ENCODE measurements around the gene EXTL1. TPM values are rescaled to one million over a fixed set of nuclear protein-coding genes. Genes with fewer than 3 reads are reported as not detected.

Gene EXTL1
- polyA plus RNA-seq, 1 of the 3 experiments (the other 2 are of a cell fraction): 0.58 TPM

GRCh38 chr1:25999041-25999800 is 22.4 kb upstream of the EXTL1 start:
- no peaks in the 10 kb centered on the region for H3K9me2 ChIP-seq
- no peaks in the 10 kb centered on the region for H3K36me3 ChIP-seq (replicated peaks in 1 of 2; ENCODE audit: control insufficient read depth in 1 of 2, insufficient read depth in 2 of 2, low read length in 1 of 2)
- no peaks in the 10 kb centered on the region for H3K9me3 ChIP-seq
- H4K20me1 ChIP-seq (ENCODE audit: insufficient read depth): no peaks in the 10 kb centered on the region
- ChIA-PET POLR2A (interaction anchor here (1.4 to 1.5 kb wide), 2 partner anchors 96 to 104 kb away, joined by 3 to 9 read pairs; no protein-coding TSS in a partner anchor), CTCF (interaction anchor here (0.7 to 14.4 kb wide), 11 partner anchors 10 to 162 kb away, joined by 3 to 344 read pairs (median 3); partner anchors contain the start of genes EXTL1, PAQR7 and STMN1)
- no peak overlapping the region for H3K4me2 ChIP-seq
- no peak for TF ChIP-seq EZH2phosphoT487 (IDR thresholded peaks at IDR 0.05; ENCODE audit: borderline replicate concordance, low read depth)
- no peak for TF ChIP-seq EP300 (IDR thresholded peaks at IDR 0.05; ENCODE audit: borderline replicate concordance in 1 of 2, low read depth in 1 of 2, low read length in 1 of 2)
- TF ChIP-seq MAX (IDR thresholded peaks at IDR 0.05; ENCODE audit: low read depth): no peak
- TF ChIP-seq MXI1 (IDR thresholded peaks at IDR 0.05; ENCODE audit: low read depth, low read length): no peak
- TF ChIP-seq CHD2 (IDR thresholded peaks at IDR 0.05; ENCODE audit: low read length, partially characterized antibody): no peak
- no peak for TF ChIP-seq NRF1 (IDR thresholded peaks at IDR 0.05; ENCODE audit: low read depth, low read length)
- TF ChIP-seq MEF2A (IDR thresholded peaks at IDR 0.05; ENCODE audit: borderline replicate concordance, low read depth): no peak
- TF ChIP-seq YY1 (IDR thresholded peaks at IDR 0.05; ENCODE audit: low read depth): no peak
- TF ChIP-seq PBX3 (IDR thresholded peaks at IDR 0.05): no peak
- TF ChIP-seq ELF1 (IDR thresholded peaks at IDR 0.05): no peak
- 93% methylated on average over 18 of the region's 18 CpGs for WGBS (ENCODE audit: low lambda C conversion rate)
- no peaks in the 10 kb centered on the region for H3F3A ChIP-seq (replicated peaks; ENCODE audit: insufficient read depth)
- no peak overlapping the region for H3K4me3 ChIP-seq (ENCODE audit: low read depth in 2 of 2, low read length in 1 of 2)
- no peak overlapping the region for H3K27ac ChIP-seq (ENCODE audit: low read depth in 2 of 2, low read length in 1 of 2)
- no peak overlapping the region for H3K9ac ChIP-seq
- H2AFZ ChIP-seq (ENCODE audit: low read depth): peak overlapping the region; percentile 98; the same call in 1 of the 2 replicates
- H3K4me1 ChIP-seq (ENCODE audit: control insufficient read depth in 1 of 2, insufficient read depth in 2 of 2, low read depth in 1 of 2, low read length in 1 of 2): peaks cover 5 to 16% of the 10 kb centered on the region in 2 experiments; a peak in 3 of 4 replicates
- no peak for DNase-seq
- peaks cover 19% of the 10 kb centered on the region for H3K79me2 ChIP-seq (ENCODE audit: insufficient read depth)
- no peaks in the 10 kb centered on the region for H3K27me3 ChIP-seq (ENCODE audit: insufficient read depth)

DNA sequence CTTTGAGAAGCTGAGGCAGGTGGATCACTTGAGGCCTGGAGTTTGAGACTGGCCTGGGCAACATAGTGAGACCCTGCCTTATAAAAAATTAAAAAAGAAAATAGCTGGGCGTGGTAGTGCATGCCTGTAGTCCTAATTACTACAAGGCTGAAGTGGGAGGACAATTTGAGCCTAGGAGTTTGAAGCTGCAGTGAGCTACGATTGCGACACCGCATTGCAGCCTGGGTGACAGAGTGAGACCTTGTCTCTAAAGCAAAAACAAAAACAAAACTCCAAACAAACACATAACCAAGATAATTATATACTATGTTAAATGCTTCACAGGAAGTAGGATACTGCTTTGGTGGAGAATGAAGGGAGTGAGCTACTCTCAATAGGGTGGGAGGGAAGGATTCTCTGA is 18.3 kb upstream of the EXTL1 start:
- 84% methylated on average over 4 of the region's 4 CpGs for WGBS (ENCODE audit: low lambda C conversion rate)
- Histone ChIP-seq H3F3A (replicated peaks; ENCODE audit: insufficient read depth) (no peaks in the 10 kb centered on the region), H3K79me2 (ENCODE audit: insufficient read depth) (no peaks in the 10 kb centered on the region), H3K9me2 (no peaks in the 10 kb centered on the region), H3K4me2 (no peak overlapping the region), H3K27ac (ENCODE audit: low read depth in 2 of 2, low read length in 1 of 2) (no peak overlapping the region), H3K4me1 (ENCODE audit: control insufficient read depth in 1 of 2, insufficient read depth in 2 of 2, low read depth in 1 of 2, low read length in 1 of 2) (peaks cover 0 to 10% of the 10 kb centered on the region in 2 experiments; a peak in 2 of 4 replicates), H3K36me3 (replicated peaks in 1 of 2; ENCODE audit: control insufficient read depth in 1 of 2, insufficient read depth in 2 of 2, low read length in 1 of 2) (no peaks in the 10 kb centered on the region), H2AFZ (ENCODE audit: low read depth) (no peak overlapping the region), H3K9ac (no peak overlapping the region), H3K9me3 (no peaks in the 10 kb centered on the region), H3K4me3 (ENCODE audit: low read depth in 2 of 2, low read length in 1 of 2) (no peak overlapping the region), H4K20me1 (ENCODE audit: insufficient read depth) (no peaks in the 10 kb centered on the region), H3K27me3 (ENCODE audit: insufficient read depth) (no peaks in the 10 kb centered on the region)
- ChIA-PET CTCF (interaction anchor here (0.7 to 14.4 kb wide), 4 partner anchors 18 to 183 kb away, joined by 3 to 344 read pairs (median 4); partner anchors contain the start of genes EXTL1 and STMN1), POLR2A (no interaction called here)
- DNase-seq: no peak
- no peak for TF ChIP-seq GABPA (IDR thresholded peaks at IDR 0.05; ENCODE audit: low read depth)
- TF ChIP-seq RFX5 (IDR thresholded peaks at IDR 0.05; ENCODE audit: low read length): no peak
- no peak for TF ChIP-seq CTCF (IDR thresholded peaks at IDR 0.05)
- TF ChIP-seq TEAD4 (IDR thresholded peaks at IDR 0.05; ENCODE audit: borderline replicate concordance, insufficient read depth): no peak
- TF ChIP-seq NFIC (IDR thresholded peaks at IDR 0.05; ENCODE audit: borderline replicate concordance): no peak
- no peak for TF ChIP-seq EZH2phosphoT487 (IDR thresholded peaks at IDR 0.05; ENCODE audit: borderline replicate concordance, low read depth)
- no peak for TF ChIP-seq FOXJ3 (CRISPR knock-in tag; IDR thresholded peaks at IDR 0.05)
- TF ChIP-seq IRF3 (IDR thresholded peaks at IDR 0.05; ENCODE audit: low read depth, low read length): no peak
- TF ChIP-seq, protein P1, sequence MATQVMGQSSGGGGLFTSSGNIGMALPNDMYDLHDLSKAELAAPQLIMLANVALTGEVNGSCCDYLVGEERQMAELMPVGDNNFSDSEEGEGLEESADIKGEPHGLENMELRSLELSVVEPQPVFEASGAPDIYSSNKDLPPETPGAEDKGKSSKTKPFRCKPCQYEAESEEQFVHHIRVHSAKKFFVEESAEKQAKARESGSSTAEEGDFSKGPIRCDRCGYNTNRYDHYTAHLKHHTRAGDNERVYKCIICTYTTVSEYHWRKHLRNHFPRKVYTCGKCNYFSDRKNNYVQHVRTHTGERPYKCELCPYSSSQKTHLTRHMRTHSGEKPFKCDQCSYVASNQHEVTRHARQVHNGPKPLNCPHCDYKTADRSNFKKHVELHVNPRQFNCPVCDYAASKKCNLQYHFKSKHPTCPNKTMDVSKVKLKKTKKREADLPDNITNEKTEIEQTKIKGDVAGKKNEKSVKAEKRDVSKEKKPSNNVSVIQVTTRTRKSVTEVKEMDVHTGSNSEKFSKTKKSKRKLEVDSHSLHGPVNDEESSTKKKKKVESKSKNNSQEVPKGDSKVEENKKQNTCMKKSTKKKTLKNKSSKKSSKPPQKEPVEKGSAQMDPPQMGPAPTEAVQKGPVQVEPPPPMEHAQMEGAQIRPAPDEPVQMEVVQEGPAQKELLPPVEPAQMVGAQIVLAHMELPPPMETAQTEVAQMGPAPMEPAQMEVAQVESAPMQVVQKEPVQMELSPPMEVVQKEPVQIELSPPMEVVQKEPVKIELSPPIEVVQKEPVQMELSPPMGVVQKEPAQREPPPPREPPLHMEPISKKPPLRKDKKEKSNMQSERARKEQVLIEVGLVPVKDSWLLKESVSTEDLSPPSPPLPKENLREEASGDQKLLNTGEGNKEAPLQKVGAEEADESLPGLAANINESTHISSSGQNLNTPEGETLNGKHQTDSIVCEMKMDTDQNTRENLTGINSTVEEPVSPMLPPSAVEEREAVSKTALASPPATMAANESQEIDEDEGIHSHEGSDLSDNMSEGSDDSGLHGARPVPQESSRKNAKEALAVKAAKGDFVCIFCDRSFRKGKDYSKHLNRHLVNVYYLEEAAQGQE (IDR thresholded peaks at IDR 0.05; ENCODE audit: low read depth, low read length): no peak
- no peak for TF ChIP-seq MXI1 (IDR thresholded peaks at IDR 0.05; ENCODE audit: low read depth, low read length)
- TF ChIP-seq JUND (IDR thresholded peaks at IDR 0.05): no peak

Data from SK-N-SH (cell line).